Measurements from ENCODE around the gene CCNG2. TPM values are rescaled to one million over a fixed set of nuclear protein-coding genes. Genes with fewer than 3 reads are reported as not detected.

CCNG2 gene
- polyA plus RNA-seq, 1 experiment, result 42.3 TPM

DNA sequence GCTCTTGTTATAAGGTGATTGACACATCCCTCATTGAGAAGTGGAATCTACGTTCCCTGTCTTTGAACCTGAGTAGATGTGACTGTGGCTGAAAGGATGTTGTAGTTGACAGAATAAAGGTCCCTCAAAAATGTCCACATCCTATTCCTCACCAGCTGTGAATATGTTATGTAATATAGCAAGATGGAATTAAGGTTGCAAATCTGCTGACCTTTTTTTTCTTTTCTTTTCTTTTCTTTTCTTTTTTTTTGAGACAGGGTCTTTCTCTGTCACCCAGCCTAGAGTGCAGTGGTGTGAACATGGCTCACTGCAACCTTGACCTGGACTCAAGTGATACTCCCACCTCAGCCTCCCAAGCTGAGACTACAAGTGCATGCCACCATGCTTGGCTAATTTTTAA, 7.2 kb upstream of the CCNG2 start:
- DNase-seq (ENCODE audit: low read depth, low spot score), result no peak
- POLR2A ChIA-PET, result no interaction called here
- H3K9me3 ChIP-seq (ENCODE audit: control insufficient read depth, insufficient read depth, low read length), result no peaks in the 10 kb centered on the region
- H3K27ac ChIP-seq (ENCODE audit: low read depth, low read length), result no peak overlapping the region
- CTCF ChIA-PET, result interaction anchor here (1.7 kb wide), 1 partner anchor 54 kb away, joined by 4 read pairs; no protein-coding TSS in a partner anchor
- H3K27me3 ChIP-seq (ENCODE audit: control insufficient read depth, insufficient read depth, low read length), result peaks cover 21% of the 10 kb centered on the region
- TF ChIP-seq, protein P1, sequence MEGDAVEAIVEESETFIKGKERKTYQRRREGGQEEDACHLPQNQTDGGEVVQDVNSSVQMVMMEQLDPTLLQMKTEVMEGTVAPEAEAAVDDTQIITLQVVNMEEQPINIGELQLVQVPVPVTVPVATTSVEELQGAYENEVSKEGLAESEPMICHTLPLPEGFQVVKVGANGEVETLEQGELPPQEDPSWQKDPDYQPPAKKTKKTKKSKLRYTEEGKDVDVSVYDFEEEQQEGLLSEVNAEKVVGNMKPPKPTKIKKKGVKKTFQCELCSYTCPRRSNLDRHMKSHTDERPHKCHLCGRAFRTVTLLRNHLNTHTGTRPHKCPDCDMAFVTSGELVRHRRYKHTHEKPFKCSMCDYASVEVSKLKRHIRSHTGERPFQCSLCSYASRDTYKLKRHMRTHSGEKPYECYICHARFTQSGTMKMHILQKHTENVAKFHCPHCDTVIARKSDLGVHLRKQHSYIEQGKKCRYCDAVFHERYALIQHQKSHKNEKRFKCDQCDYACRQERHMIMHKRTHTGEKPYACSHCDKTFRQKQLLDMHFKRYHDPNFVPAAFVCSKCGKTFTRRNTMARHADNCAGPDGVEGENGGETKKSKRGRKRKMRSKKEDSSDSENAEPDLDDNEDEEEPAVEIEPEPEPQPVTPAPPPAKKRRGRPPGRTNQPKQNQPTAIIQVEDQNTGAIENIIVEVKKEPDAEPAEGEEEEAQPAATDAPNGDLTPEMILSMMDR (IDR thresholded peaks at IDR 0.05; ENCODE audit: low read depth, low read length), result no peak
- no peak overlapping the region for H3K4me3 ChIP-seq (ENCODE audit: low read depth, low read length)

DNA sequence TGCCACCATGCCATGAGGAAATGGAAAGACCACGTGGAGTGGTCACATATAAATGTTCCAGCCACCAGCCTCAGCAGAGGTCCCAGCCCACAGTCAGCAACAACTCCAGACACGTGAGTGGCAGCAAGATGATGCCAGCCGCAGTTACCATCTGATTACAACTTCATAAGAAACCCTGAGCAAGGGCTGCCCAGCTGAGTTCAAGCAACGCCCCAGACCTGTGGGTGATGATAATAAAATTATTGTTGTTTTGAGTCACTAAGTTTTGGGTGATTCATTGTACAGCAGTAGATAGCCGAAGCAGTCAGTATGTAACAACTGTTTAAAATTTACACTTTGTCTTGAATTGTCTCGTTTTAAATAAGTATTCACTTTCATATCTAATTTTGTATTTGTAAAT, 5.8 kb upstream of the CCNG2 start:
- no peak overlapping the region for H3K4me3 ChIP-seq (ENCODE audit: low read depth, low read length)
- no peaks in the 10 kb centered on the region for H3K9me3 ChIP-seq (ENCODE audit: control insufficient read depth, insufficient read depth, low read length)
- TF ChIP-seq, protein P1 (IDR thresholded peaks at IDR 0.05; ENCODE audit: low read depth, low read length), result no peak
- POLR2A ChIA-PET, result no interaction called here
- DNase-seq (ENCODE audit: low read depth, low spot score), result no peak
- no peak overlapping the region for H3K27ac ChIP-seq (ENCODE audit: low read depth, low read length)
- CTCF ChIA-PET, result interaction anchor here (1.5 kb wide), 1 partner anchor 53 kb away, joined by 4 read pairs; no protein-coding TSS in a partner anchor
- peaks cover 21% of the 10 kb centered on the region for H3K27me3 ChIP-seq (ENCODE audit: control insufficient read depth, insufficient read depth, low read length)

DNA sequence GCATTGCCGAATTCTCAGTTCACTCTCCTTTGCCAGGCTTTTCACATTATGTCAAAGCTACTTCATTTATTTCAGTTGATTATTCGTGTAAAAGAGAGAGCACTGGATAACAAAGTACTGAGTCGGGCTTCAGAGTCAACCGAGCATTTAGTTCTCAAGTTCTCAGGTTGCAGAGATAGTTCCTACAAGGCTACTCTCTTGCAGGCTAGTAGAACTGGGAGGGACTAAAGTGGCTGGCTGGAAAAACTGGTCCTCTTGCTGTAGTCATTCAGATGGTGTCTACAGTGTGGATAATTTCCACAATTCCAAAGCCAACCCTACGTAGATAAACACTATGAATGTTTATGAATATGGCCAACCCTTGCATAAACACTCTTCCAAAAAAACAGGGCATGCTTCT, 4.6 kb upstream of the CCNG2 start:
- peaks cover 21% of the 10 kb centered on the region for H3K27me3 ChIP-seq (ENCODE audit: control insufficient read depth, insufficient read depth, low read length)
- no peak overlapping the region for H3K4me3 ChIP-seq (ENCODE audit: low read depth, low read length)
- no peaks in the 10 kb centered on the region for H3K9me3 ChIP-seq (ENCODE audit: control insufficient read depth, insufficient read depth, low read length)
- TF ChIP-seq, protein P1 (IDR thresholded peaks at IDR 0.05; ENCODE audit: low read depth, low read length), result no peak
- POLR2A ChIA-PET, result no interaction called here
- H3K27ac ChIP-seq (ENCODE audit: low read depth, low read length), result no peak overlapping the region
- DNase-seq (ENCODE audit: low read depth, low spot score), result no peak
- CTCF ChIA-PET, result interaction anchor here (1.5 kb wide), 1 partner anchor 51 kb away, joined by 4 read pairs; no protein-coding TSS in a partner anchor

DNA sequence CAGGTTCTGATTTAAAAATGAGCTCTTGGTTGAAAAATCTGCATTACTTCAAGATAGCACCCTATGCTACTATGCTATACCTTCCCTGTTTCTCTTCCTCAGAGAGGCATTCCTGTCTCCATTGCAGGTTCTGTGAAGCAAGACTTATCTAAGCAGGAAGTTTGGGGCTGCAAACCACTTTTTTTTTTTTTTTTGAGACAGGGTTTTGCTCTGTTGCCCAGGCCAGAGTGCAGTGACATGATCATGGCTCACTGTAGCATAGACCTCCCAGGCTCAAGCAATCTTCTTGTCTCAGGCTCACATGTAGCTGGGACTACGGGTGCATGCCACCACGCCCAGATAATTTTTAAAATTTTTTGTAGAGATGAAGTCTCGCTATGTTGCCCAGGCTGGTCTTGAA, 4.0 kb upstream of the CCNG2 start:
- Histone ChIP-seq H3K27ac (ENCODE audit: low read depth, low read length) (no peak overlapping the region), H3K4me3 (ENCODE audit: low read depth, low read length) (no peak overlapping the region), H3K9me3 (ENCODE audit: control insufficient read depth, insufficient read depth, low read length) (no peaks in the 10 kb centered on the region), H3K27me3 (ENCODE audit: control insufficient read depth, insufficient read depth, low read length) (peaks cover 21% of the 10 kb centered on the region)
- TF ChIP-seq, protein P1 (IDR thresholded peaks at IDR 0.05; ENCODE audit: low read depth, low read length), result no peak
- ChIA-PET CTCF (interaction anchor here (1.5 to 3.7 kb wide), 2 partner anchors 51 to 58 kb away, joined by 4 to 18 read pairs; no protein-coding TSS in a partner anchor), POLR2A (no interaction called here)
- DNase-seq (ENCODE audit: low read depth, low spot score), result no peak

- CTCF ChIA-PET, result interaction anchor here (1.1 to 3.7 kb wide), 3 partner anchors 49 to 59 kb away, joined by 4 to 18 read pairs (median 7); no protein-coding TSS in a partner anchor
Measured at GRCh38 chr4:77154065-77154464, 2.9 kb upstream of the CCNG2 start.

More at GRCh38 chr4:77154065-77154464, 2.9 kb upstream of the CCNG2 start:
- Histone ChIP-seq H3K9me3 (ENCODE audit: control insufficient read depth, insufficient read depth, low read length) (no peaks in the 10 kb centered on the region), H3K4me3 (ENCODE audit: low read depth, low read length) (no peak overlapping the region), H3K27me3 (ENCODE audit: control insufficient read depth, insufficient read depth, low read length) (peaks cover 21% of the 10 kb centered on the region), H3K27ac (ENCODE audit: low read depth, low read length) (no peak overlapping the region)
- POLR2A ChIA-PET, result no interaction called here
- no peak for DNase-seq (ENCODE audit: low read depth, low spot score)
- TF ChIP-seq, protein P1 (IDR thresholded peaks at IDR 0.05; ENCODE audit: low read depth, low read length), result no peak
